GM12801 (cell line): ENCODE measurements around the gene ARHGAP18.

Experiments
- CTCF ChIP-seq: IDR thresholded peaks from one replicate; pipeline ENCODE4 v1.5.1; 2011; ENCODE audit warnings: control low read depth; ENCODE audit not compliant: insufficient read length; ENCODE audit errors: extremely low read depth

ARHGAP18 gene

DNA sequence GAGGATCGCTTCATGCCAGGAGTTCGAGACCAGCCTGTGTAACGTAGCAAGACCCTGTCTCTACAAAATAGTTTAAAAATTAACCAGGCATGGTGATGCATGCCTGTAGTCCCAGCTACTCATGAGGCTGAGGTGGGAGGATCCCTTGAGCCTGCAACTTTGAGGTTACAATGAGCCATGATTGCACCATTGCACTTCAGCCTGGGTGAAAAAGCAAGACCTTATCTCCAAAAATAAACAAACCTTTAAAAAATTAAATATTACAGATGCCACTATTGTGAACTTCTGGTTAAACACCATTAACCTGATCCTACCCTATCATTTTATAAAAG is 116.8 kb downstream of the ARHGAP18 start:
- no peak for TF ChIP-seq CTCF

GRCh38 chr6:129592516-129593232 is 117.3 kb downstream of the ARHGAP18 start:
- TF ChIP-seq CTCF, result no peak

- TF ChIP-seq CTCF, result no peak
Measured at GRCh38 chr6:129590408-129591022, 119.5 kb downstream of the ARHGAP18 start.

DNA sequence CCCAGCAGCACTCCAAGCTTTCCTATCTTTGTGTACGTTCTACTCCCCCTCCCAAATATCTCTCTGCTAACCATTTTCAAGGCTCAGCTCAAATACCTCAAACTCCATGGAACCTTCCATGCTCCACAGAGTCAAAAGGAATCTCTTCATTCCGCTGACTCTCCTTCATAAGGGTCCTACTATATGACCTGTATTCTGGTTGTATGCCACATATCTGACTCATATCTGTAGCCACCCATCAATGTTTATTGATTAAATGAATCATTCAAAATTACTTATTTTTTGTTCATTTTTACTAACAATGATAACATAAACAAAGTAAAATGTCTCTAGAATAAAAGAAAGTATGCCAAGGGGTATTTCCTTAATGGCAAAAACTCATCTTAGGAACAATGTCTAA is 123.2 kb downstream of the ARHGAP18 start:
- no peak for TF ChIP-seq CTCF

- no peak for TF ChIP-seq CTCF
Measured at GRCh38 chr6:129583866-129584265, 126.1 kb downstream of the ARHGAP18 start.

DNA sequence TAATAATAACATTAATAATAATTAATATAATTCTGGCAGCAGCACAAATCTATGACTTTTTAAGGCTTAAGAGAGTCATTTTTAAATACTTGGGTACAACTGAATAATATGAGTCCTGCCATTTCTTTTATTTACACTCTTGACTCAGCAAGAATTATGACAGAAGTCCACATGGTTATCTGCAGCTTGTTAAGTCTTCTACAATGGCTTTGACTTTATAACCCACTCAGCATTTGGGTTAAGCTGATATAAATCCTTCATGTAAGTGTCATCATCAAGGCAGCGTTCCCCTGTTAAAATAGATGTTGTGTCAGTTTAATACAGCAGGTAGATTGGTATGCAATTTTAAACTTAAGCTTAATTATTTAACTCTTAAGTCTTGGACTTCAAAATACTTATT is 131.7 kb downstream of the ARHGAP18 start:
- no peak for TF ChIP-seq CTCF

GRCh38 chr6:129577691-129578090 is 132.3 kb downstream of the ARHGAP18 start:
- TF ChIP-seq CTCF, result no peak
